Endothelial cell of umbilical vein (primary cell): ENCODE measurements around the gene TOLLIP. TPM values are rescaled to one million over a fixed set of nuclear protein-coding genes. Genes with fewer than 3 reads are reported as not detected.

Experiments used
- BruUV-seq: library from RNA; stranded (reverse); fragments of 400-500 nt; replicated peaks from 2 replicates; lab custom pipeline; 2021; lab: Mats Ljungman, UMichigan
- CTCF ChIA-PET: fragments of 300-600, 350-600 bp; sonication (Branson Sonifier 250); formaldehyde crosslinking; loops from one replicate; lab custom pipeline; 2021; ENCODE audit warnings: antibody characterized with exemption, inconsistent platforms; lab: Charles Lee
- POLR2A ChIA-PET: fragments of 300-600, 350-600 bp; sonication (Branson Sonifier 250); formaldehyde crosslinking; loops from one replicate; lab custom pipeline; 2021; ENCODE audit warnings: antibody characterized with exemption, inconsistent platforms; lab: Charles Lee
- DNase-seq: peaks from one replicate; pipeline ENCODE4 v3.0.0-alpha.2; 2011; ENCODE audit warnings: low read depth, low spot score
- FAIRE-seq: peaks from 2 replicates; lab custom pipeline; 2011; peaks lifted over from hg19 to GRCh38; lab: Jason Lieb, UNC
- H2AFZ ChIP-seq: 2 replicates; pipeline ENCODE4 v1.6.0; 2012; ENCODE audit warnings: low read depth, low read length, control low read depth, inconsistent platforms
- H3K27ac ChIP-seq: 2 replicates; pipeline ENCODE4 v1.5.1; 2011; ENCODE audit warnings: low read depth, mild to moderate bottlenecking, control low read depth, low read length, moderate library complexity; ENCODE audit not compliant: insufficient read depth
- H3K27me3 ChIP-seq, 2 experiments: 2 replicates each; pipeline versions ENCODE4 v1.6.0 to v1.6.1; 2011; ENCODE audit warnings: low read length in 2 of 2, mixed read lengths in 1 of 2; ENCODE audit not compliant: control insufficient read depth in 2 of 2, insufficient read depth in 2 of 2
- H3K36me3 ChIP-seq, 2 experiments: 2 replicates in 1 of 2; 3 replicates in 1 of 2; pipeline ENCODE4 v1.5.1; 2011; ENCODE audit warnings: low read length in 2 of 2, mild to moderate bottlenecking in 1 of 2, moderate library complexity in 1 of 2; ENCODE audit not compliant: control insufficient read depth in 2 of 2, insufficient read depth in 2 of 2; ENCODE audit errors: extremely low read depth in 1 of 2
- H3K4me1 ChIP-seq: 3 replicates; pipeline ENCODE4 v1.5.1; 2011; ENCODE audit warnings: mild to moderate bottlenecking, low read length; ENCODE audit not compliant: control insufficient read depth, insufficient read depth; ENCODE audit errors: extremely low read depth
- H3K4me2 ChIP-seq: 2 replicates; pipeline ENCODE4 v1.6.1; 2011; ENCODE audit warnings: low read length, control low read depth, mixed read lengths; ENCODE audit not compliant: insufficient read depth
- H3K4me3 ChIP-seq, 3 experiments: fragments of 200-600 bp in 1 of 3; sonication (generic), shearing (Covaris generic) in 1 of 3; replicated peaks in 1 of 3; 2 replicates each; pipeline ENCODE4 v1.5.1; 2011 to 2016; ENCODE audit warnings: control low read depth in 3 of 3, low read length in 3 of 3, mild to moderate bottlenecking in 2 of 3, inconsistent platforms in 1 of 3, low read depth in 1 of 3, moderate library complexity in 1 of 3; ENCODE audit not compliant: insufficient read depth in 1 of 3
- H3K79me2 ChIP-seq: 2 replicates; pipeline ENCODE4 v1.6.0; 2012; ENCODE audit warnings: low read length, inconsistent platforms; ENCODE audit not compliant: control insufficient read depth, insufficient read depth
- H3K9ac ChIP-seq: replicated peaks from 2 replicates; pipeline ENCODE3; 2011; ENCODE audit warnings: low read length, control low read depth; ENCODE audit not compliant: insufficient read depth; ENCODE audit errors: extremely low read depth
- H3K9me1 ChIP-seq: replicated peaks from 3 replicates; pipeline ENCODE4 v1.6.0; 2011; ENCODE audit warnings: mild to moderate bottlenecking, low read length; ENCODE audit not compliant: control insufficient read depth, insufficient read depth; ENCODE audit errors: extremely low read depth
- H3K9me3 ChIP-seq: replicated peaks from 2 replicates; pipeline ENCODE4 v1.5.1; 2012; ENCODE audit warnings: low read length, inconsistent platforms; ENCODE audit not compliant: control insufficient read depth, insufficient read depth
- H4K20me1 ChIP-seq: replicated peaks from 2 replicates; pipeline ENCODE3; 2011; ENCODE audit warnings: mild to moderate bottlenecking, low read length; ENCODE audit not compliant: control insufficient read depth, insufficient read depth; ENCODE audit errors: extremely low read depth
- CTCF ChIP-seq, 2 donors: IDR thresholded peaks; 1 replicate in 1 of 2; 2 replicates in 1 of 2; pipeline ENCODE4 v1.5.1; 2011; ENCODE audit warnings: low read length in 2 of 2, mild to moderate bottlenecking in 2 of 2, moderate library complexity in 2 of 2, control low read depth in 1 of 2, inconsistent platforms in 1 of 2, low read depth in 1 of 2; ENCODE audit not compliant: insufficient read depth in 1 of 2; ENCODE audit errors: extremely low read depth in 1 of 2
- EZH2 ChIP-seq: IDR thresholded peaks from 2 replicates; pipeline ENCODE4 v1.6.1; 2012; ENCODE audit warnings: borderline replicate concordance, low read depth, mild to moderate bottlenecking, moderate library complexity, low read length, inconsistent platforms; ENCODE audit not compliant: severe bottlenecking
- FOS ChIP-seq: IDR thresholded peaks from 2 replicates; pipeline ENCODE4 v1.6.1; 2011; ENCODE audit warnings: mild to moderate bottlenecking, low read length, moderate library complexity, borderline replicate concordance; ENCODE audit not compliant: insufficient read depth
- GATA2 ChIP-seq: IDR thresholded peaks from 2 replicates; pipeline ENCODE4 v1.7.0; 2011; ENCODE audit warnings: low read depth, mild to moderate bottlenecking, moderate library complexity, mixed read lengths, low read length; ENCODE audit not compliant: insufficient read length, insufficient read depth
- JUN ChIP-seq: IDR thresholded peaks from 2 replicates; pipeline ENCODE4 v1.6.1; 2011; ENCODE audit warnings: borderline replicate concordance, low read depth; ENCODE audit not compliant: insufficient read length, insufficient read depth
- MYC ChIP-seq: IDR thresholded peaks from one replicate; pipeline ENCODE4 v1.6.1; 2011; ENCODE audit warnings: mild to moderate bottlenecking, low read depth, low read length
- POLR2A ChIP-seq: IDR thresholded peaks from 2 replicates; pipeline ENCODE4 v1.6.1; 2012; ENCODE audit warnings: low read depth, mild to moderate bottlenecking, control low read depth, low read length
- POLR2AphosphoS5 ChIP-seq: IDR thresholded peaks from 2 replicates; pipeline ENCODE4 v1.6.1; 2012; ENCODE audit warnings: low read depth, mild to moderate bottlenecking, control low read depth, low read length, moderate library complexity; ENCODE audit not compliant: insufficient read depth
- dilution Hi-C: fragments of 300-500 bp; cut with MboI; formaldehyde crosslinking; loops from one replicate; pipeline ENCODE4 v1.15.0; 2019; ENCODE audit warnings: low sequenced_read_pairs; ENCODE audit not compliant: extremely low pct_ligation_motif_present
- intact Hi-C: fragments of 100-400 bp; cut with micrococcal nuclease; formaldehyde crosslinking; loops from one replicate; pipeline ENCODE4 v1.10.0; 2022
- polyA plus RNA-seq, 4 experiments: library from polyadenylated mRNA; depleted of rRNA in 3 of 4; stranded (reverse) in 3 of 4; unstranded in 1 of 4; fragments of >200 nt; gene quantifications; 2 replicates each; pipeline versions ENCODE4 v1.2.1 to v1.2.3, GENCODE V29; 2011 to 2012; ENCODE audit warnings: missing spikeins in 1 of 4
- total RNA-seq: library from RNA; stranded (reverse); gene quantifications from 2 replicates; pipeline ENCODE4 v1.2.3, GENCODE V29; 2021
- TF ChIP-seq, protein P1 (sequence below): IDR thresholded peaks from 2 replicates; pipeline ENCODE4 v1.6.1; 2011; ENCODE audit not compliant: insufficient read depth, insufficient read length

Gene TOLLIP
- total and polyA plus RNA-seq, 2 donors (not counting 3 experiments of a cell fraction or from before 2014, with no cell fraction given) = 49.6 to 64.8 TPM

GRCh38 chr11:1335811-1336761, 26.7 kb upstream of the TOLLIP start:
- dilution Hi-C loops = no loop called here
- FAIRE-seq (no peak), DNase-seq (no peak)
- intact Hi-C loops = loop anchor here (2.0 kb wide), 1 partner anchor 47 kb away; no protein-coding TSS in a partner anchor
- Histone ChIP-seq H4K20me1 (no peaks in the 10 kb centered on the region), H3K4me3 (peak overlapping the region in 1 of 3 experiments; percentile 16), H3K27me3 (peaks cover 8 to 13% of the 10 kb centered on the region in 2 experiments), H3K9ac (no peak overlapping the region), H3K4me2 (peak overlapping the region; percentile 73), H3K9me1 (no peaks in the 10 kb centered on the region), H3K9me3 (no peaks in the 10 kb centered on the region), H3K79me2 (no peaks in the 10 kb centered on the region), H3K27ac (no peak overlapping the region), H3K36me3 (no peaks in the 10 kb centered on the region), H2AFZ (peak overlapping the region; percentile 72), H3K4me1 (peaks cover 6% of the 10 kb centered on the region)
- CTCF ChIA-PET = interaction anchor here (1.3 kb wide), 1 partner anchor 13 kb away, joined by 4 read pairs; no protein-coding TSS in a partner anchor
- no peak for TF ChIP-seq FOS
- POLR2A ChIA-PET = no interaction called here
- BruUV-seq = no TSS peak

DNA sequence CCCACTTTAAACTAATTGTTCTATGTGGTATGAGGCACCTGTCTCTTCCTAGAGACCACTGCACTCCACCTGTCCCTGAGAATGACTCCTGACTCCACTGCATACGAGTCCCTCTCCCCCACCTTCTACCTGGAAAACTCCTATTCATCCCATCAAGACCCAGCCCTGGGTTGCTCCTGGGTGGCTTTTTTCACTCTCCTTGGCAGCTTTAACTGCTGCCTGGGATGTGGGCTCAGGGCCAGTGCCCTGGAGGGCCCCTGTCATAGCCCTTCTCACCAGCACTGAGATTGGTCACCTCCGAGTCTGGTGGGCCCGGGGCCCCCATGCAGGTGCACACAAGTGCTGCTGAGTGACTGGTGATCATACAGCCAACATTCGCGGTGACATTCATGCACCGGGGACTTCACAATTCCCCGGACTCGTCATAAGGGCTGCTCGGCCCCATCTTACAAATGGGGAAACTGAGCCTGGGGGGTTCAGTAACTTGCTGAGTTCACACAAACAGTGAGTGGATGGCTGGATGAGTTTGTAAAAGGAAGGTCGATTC, 25.9 kb upstream of the TOLLIP start:
- Histone ChIP-seq H3K36me3 (no peaks in the 10 kb centered on the region), H3K4me2 (peak overlapping the region; percentile 73), H3K4me1 (peaks cover 6% of the 10 kb centered on the region), H3K27ac (no peak overlapping the region), H3K9me3 (no peaks in the 10 kb centered on the region), H2AFZ (no peak overlapping the region), H3K79me2 (no peaks in the 10 kb centered on the region), H3K27me3 (peaks cover 8 to 16% of the 10 kb centered on the region in 2 experiments), H3K9ac (no peak overlapping the region), H4K20me1 (no peaks in the 10 kb centered on the region), H3K9me1 (no peaks in the 10 kb centered on the region), H3K4me3 (no peak overlapping the region)
- dilution Hi-C loops = no loop called here
- POLR2A ChIA-PET = no interaction called here
- FAIRE-seq (no peak), DNase-seq (no peak)
- BruUV-seq = no TSS peak
- TF ChIP-seq FOS = no peak
- TF ChIP-seq MYC = no peak
- no peak for TF ChIP-seq JUN
- no peak for TF ChIP-seq POLR2A
- TF ChIP-seq POLR2AphosphoS5 = no peak
- TF ChIP-seq, protein P1, sequence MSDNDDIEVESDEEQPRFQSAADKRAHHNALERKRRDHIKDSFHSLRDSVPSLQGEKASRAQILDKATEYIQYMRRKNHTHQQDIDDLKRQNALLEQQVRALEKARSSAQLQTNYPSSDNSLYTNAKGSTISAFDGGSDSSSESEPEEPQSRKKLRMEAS = no peak
- TF ChIP-seq EZH2 = no peak
- TF ChIP-seq CTCF (IDR thresholded peaks at IDR 0.05; ENCODE audit: extremely low read depth in 1 of 2, insufficient read depth in 1 of 2, low read depth in 1 of 2, low read length in 2 of 2) = no peak
- no peak for TF ChIP-seq GATA2
- CTCF ChIA-PET = interaction anchor here (1.3 kb wide), 1 partner anchor 12 kb away, joined by 4 read pairs; no protein-coding TSS in a partner anchor
- intact Hi-C loops = no loop called here
